ENCODE results near the gene CAMTA1.

GRCh38 chr1:7375781-7376660 lies 590.8 kb downstream of the CAMTA1 start:
- no peak for TF ChIP-seq CTCF (IDR thresholded peaks at IDR 0.05 in 2 of 3, conservative IDR thresholded peaks at IDR 0.05 in 1 of 3; ENCODE audit: insufficient read depth in 2 of 3, low read depth in 1 of 3, low read length in 3 of 3)
- no peak for TF ChIP-seq ZNF274 (IDR thresholded peaks at IDR 0.05; ENCODE audit: borderline replicate concordance, low read depth, low read length)
- no peak for TF ChIP-seq E2F6 (IDR thresholded peaks at IDR 0.05; ENCODE audit: borderline replicate concordance in 1 of 2, extremely low read depth in 1 of 2, insufficient read depth in 1 of 2, insufficient read length in 1 of 2, low read depth in 1 of 2, low read length in 1 of 2, poor library complexity in 1 of 2, severe bottlenecking in 1 of 2)
- no peak for TF ChIP-seq POLR2AphosphoS5 (IDR thresholded peaks at IDR 0.05; ENCODE audit: control insufficient read depth, insufficient read depth, low read depth, low read length)
